CD4-positive, CD25-positive, alpha-beta regulatory T cell (primary cell): ENCODE data around the gene PLD6. TPM values are rescaled to one million over a fixed set of nuclear protein-coding genes. Genes with fewer than 3 reads are reported as not detected.
A peak's percentile ranks its signal among the peaks of the same experiment; 100 is the strongest.

Experiments
- ATAC-seq, 2 donors: fragments of 150-1000 bp; cut with Tn5 transposase; one replicate each; pipeline ENCODE4 v1.10.0; 2021; ENCODE audit warnings: low read depth in 2 of 2, moderate number of reproducible peaks in 2 of 2, moderate library complexity in 1 of 2
- DNase-seq, 3 donors: peaks; one replicate each; pipeline versions ENCODE4 v3.0.0 to v3.0.0-alpha.2; 2012 to 2022; ENCODE audit warnings: mixed read lengths in 1 of 3
- H3K27ac ChIP-seq: one replicate; pipeline ENCODE4 v1.7.0; 2013; ENCODE audit warnings: mild to moderate bottlenecking, low read length; ENCODE audit not compliant: insufficient read depth, poor library complexity, severe bottlenecking
- H3K27me3 ChIP-seq: one replicate; pipeline ENCODE4 v1.7.0; 2013; ENCODE audit warnings: low read length; ENCODE audit not compliant: control insufficient read depth, insufficient read depth
- H3K36me3 ChIP-seq: one replicate; pipeline ENCODE4 v1.7.0; 2013; ENCODE audit warnings: mild to moderate bottlenecking, low read length, moderate library complexity; ENCODE audit not compliant: control insufficient read depth, insufficient read depth
- H3K4me1 ChIP-seq: 2 replicates; pipeline ENCODE4 v1.7.0; 2013; ENCODE audit warnings: mild to moderate bottlenecking, low read length; ENCODE audit not compliant: insufficient read depth, control insufficient read depth, poor library complexity, severe bottlenecking
- H3K4me3 ChIP-seq: one replicate; pipeline ENCODE4 v1.7.0; 2013; ENCODE audit warnings: low read depth, mild to moderate bottlenecking, low read length, moderate library complexity
- H3K9me3 ChIP-seq, 2 experiments: 1 replicate in 1 of 2; 2 replicates in 1 of 2; pipeline ENCODE4 v1.7.0; 2013; ENCODE audit warnings: low read length in 2 of 2, mild to moderate bottlenecking in 1 of 2, moderate library complexity in 1 of 2; ENCODE audit not compliant: control insufficient read depth in 2 of 2
- H3K27ac Mint-ChIP-seq, 3 donors: one replicate each; pipeline ENCODE4 v1.8.0; 2020 to 2022; ENCODE audit warnings: mild to moderate bottlenecking in 3 of 3, mixed read lengths in 3 of 3, moderate library complexity in 2 of 3
- H3K27me3 Mint-ChIP-seq: one replicate; pipeline ENCODE4 v1.8.0; 2022; ENCODE audit warnings: mild to moderate bottlenecking, mixed read lengths
- H3K36me3 Mint-ChIP-seq: one replicate; pipeline ENCODE4 v1.8.0; 2020; ENCODE audit warnings: mixed read lengths
- H3K4me1 Mint-ChIP-seq, 4 donors: one replicate each; pipeline ENCODE4 v1.8.0; 2020 to 2022; ENCODE audit warnings: mixed read lengths in 4 of 4, mild to moderate bottlenecking in 1 of 4
- H3K4me3 Mint-ChIP-seq, 4 donors: one replicate each; pipeline ENCODE4 v1.8.0; 2020 to 2022; ENCODE audit warnings: mild to moderate bottlenecking in 4 of 4, mixed read lengths in 4 of 4, moderate library complexity in 3 of 4
- H3K9me3 Mint-ChIP-seq, 7 donors: one replicate each; pipeline ENCODE4 v1.8.0; 2020 to 2022; ENCODE audit warnings: mixed read lengths in 7 of 7, mild to moderate bottlenecking in 3 of 7, moderate library complexity in 2 of 7
- polyA plus RNA-seq, 4 donors: library from polyadenylated mRNA; unstranded; fragments of 300-500 nt; fragmentation: Illumina TruSeq; gene quantifications; one replicate each; pipeline ENCODE4 v1.2.3, GENCODE V29; 2021
- total RNA-seq: library from RNA; stranded (reverse); gene quantifications from one replicate; pipeline ENCODE4 v1.2.3, GENCODE V29; 2022

Gene PLD6
- total and polyA plus RNA-seq, 5 donors from 2014 or later: 8.9 to 19.3 (median 14.8) TPM

DNA sequence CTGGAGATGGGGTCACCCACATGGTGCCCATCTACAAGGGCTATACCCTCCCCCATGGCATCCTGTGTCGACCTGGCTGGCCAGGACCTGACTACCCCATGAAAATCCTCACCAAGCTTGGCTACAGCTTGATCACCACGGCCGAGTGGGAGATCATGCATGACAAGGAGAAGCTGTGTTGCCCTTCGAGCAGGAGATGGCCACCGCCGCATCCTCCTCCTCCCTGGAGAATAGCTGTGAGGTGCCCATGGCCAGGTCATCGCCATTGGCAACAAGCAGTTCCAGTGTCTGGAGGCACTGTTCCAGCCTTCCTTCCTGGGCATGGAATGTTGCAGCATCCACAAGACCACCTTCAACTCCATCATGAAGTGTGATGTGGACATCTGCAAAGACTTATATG, 36.1 kb upstream of the PLD6 start:
- no peak for DNase-seq
- Histone ChIP-seq H3K36me3 (peaks cover 18% of the 10 kb centered on the region), H3K9me3 (no peaks in the 10 kb centered on the region), H3K4me1 (peaks cover under 1% of the 10 kb centered on the region), H3K27ac (no peak overlapping the region), H3K27me3 (no peaks in the 10 kb centered on the region), H3K4me3 (no peak overlapping the region)
- Mint-ChIP-seq H3K27ac (no peak overlapping the region), H3K9me3 (no peaks in the 10 kb centered on the region), H3K4me1 (peaks cover 5 to 17% (median 11%) of the 10 kb centered on the region in 4 donors), H3K4me3 (no peak overlapping the region), H3K36me3 (peaks cover 5% of the 10 kb centered on the region), H3K27me3 (peaks cover 4% of the 10 kb centered on the region)
- no peak for ATAC-seq

DNA sequence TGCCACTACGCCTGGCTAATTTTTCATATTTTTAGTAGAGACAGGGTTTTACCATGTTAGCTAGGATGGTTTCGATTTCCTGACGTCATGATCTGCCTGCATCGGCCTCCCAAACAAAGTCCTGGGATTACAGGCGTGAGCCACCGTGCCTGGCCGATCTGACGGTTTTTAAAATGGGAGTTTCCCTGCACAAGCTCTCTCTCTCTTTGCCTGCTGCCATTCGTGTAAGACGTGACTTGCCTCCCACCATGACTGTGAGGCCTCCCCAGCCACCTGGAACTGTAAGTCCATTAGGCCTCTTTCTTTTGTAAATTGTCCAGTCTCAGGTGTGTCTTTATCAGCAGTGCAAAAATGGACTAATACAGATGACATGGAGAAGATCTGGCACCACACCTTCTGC, 35.5 kb upstream of the PLD6 start:
- Histone ChIP-seq H3K36me3 (peaks cover 12% of the 10 kb centered on the region), H3K4me1 (peaks cover 3% of the 10 kb centered on the region), H3K27me3 (no peaks in the 10 kb centered on the region), H3K27ac (no peak overlapping the region), H3K4me3 (no peak overlapping the region), H3K9me3 (no peaks in the 10 kb centered on the region)
- ATAC-seq: no peak
- Mint-ChIP-seq H3K9me3 (no peaks in the 10 kb centered on the region), H3K36me3 (no peaks in the 10 kb centered on the region), H3K27me3 (peaks cover 6% of the 10 kb centered on the region), H3K4me3 (no peak overlapping the region), H3K4me1 (peaks cover 5 to 21% (median 13%) of the 10 kb centered on the region in 4 donors), H3K27ac (peak overlapping the region in 1 of 3 donors; percentile 40)
- DNase-seq: no peak

DNA sequence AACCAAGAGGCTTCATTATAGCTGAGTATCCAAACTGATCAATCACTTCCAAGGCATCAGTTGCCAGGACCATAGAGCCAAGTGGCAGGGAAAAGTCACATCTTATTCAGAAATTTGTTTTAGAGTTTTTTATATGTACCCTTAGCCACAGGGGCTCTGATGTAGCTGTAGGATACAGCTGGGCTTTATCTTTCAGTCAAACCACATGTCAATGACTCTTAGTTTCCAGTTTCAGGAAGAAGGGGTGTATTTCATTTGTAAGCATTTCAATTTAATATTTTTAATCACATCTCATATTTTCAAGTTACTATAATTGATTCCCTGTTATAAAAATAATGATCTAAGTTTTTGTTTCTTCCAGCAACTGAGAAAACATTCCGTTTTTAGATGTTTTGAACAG, 33.7 kb upstream of the PLD6 start:
- H3K4me1 ChIP-seq: peaks cover 19% of the 10 kb centered on the region
- no peak overlapping the region for H3K4me3 ChIP-seq
- H3K27ac ChIP-seq: no peak overlapping the region
- DNase-seq: no peak
- no peaks in the 10 kb centered on the region for H3K36me3 Mint-ChIP-seq
- no peak overlapping the region for H3K27ac Mint-ChIP-seq
- H3K27me3 Mint-ChIP-seq: peaks cover 6% of the 10 kb centered on the region
- H3K9me3 ChIP-seq: no peaks in the 10 kb centered on the region
- ATAC-seq: no peak
- no peaks in the 10 kb centered on the region for H3K36me3 ChIP-seq
- peak overlapping the region; percentile 59 to 98 (median 88) for H3K4me3 Mint-ChIP-seq
- no peaks in the 10 kb centered on the region for H3K9me3 Mint-ChIP-seq
- H3K4me1 Mint-ChIP-seq: peaks cover 15 to 36% (median 28%) of the 10 kb centered on the region in 4 donors
- H3K27me3 ChIP-seq: no peaks in the 10 kb centered on the region

DNA sequence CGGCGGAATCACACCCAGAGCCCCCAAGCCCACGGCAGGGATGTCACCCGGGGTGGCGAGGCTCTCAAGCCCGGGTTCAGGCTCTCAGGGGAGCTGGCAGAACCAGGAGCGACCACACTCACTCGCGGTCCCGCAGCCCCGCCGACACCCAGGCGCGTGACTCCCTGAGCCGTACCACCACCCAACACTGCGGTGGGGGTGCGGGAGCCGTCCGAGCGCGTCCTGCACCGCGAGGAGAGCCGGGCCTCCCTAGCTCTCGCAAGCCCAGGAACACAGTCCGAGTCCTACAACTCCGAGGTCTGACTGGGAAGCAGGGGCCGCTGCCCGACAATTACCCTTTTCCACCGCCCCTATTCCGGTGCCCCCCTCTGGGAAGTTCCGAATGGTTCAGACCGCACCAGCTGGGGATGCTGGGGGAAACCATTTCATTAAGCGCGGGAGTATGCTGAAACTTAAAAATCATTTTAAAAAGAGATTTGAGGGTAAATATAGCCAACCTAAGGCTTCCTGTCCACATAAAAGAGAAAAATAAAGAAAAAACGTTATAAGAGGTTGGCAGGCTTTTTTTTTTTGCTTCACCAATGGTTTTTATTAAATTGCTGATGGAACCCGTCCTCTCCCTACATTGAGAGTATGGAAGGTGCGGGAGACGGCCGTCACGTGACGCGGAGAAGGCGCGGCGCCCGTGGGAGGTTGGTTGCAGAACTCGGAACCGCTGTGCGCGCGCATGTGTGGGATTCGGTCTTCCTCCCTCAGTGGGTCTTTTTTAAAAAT, 31.1 kb upstream of the PLD6 start, which contains the start of gene FLCN:
Gene FLCN (minus strand): TSS at position 143 of the 774 bp plus-strand sequence. CDS start 9,031 bp downstream, outside the sequence.
- H3K27ac ChIP-seq: peak within 1 kb of the TSS; percentile 91
- Mint-ChIP-seq H3K4me1 (peaks cover 15 to 52% (median 29%) of the 10 kb centered on the region in 4 donors), H3K27me3 (peaks cover 6% of the 10 kb centered on the region), H3K36me3 (peaks cover 3% of the 10 kb centered on the region), H3K9me3 (no peaks in the 10 kb centered on the region), H3K4me3 (peak within 1 kb of the TSS; percentile 96 to 98 (median 98)), H3K27ac (peak within 1 kb of the TSS; percentile 99 to 100 (median 99))
- H3K4me3 ChIP-seq: peak within 1 kb of the TSS; percentile 89
- no peaks in the 10 kb centered on the region for H3K9me3 ChIP-seq
- ATAC-seq: peak; percentile 90 to 93
- peak; percentile 89 to 94 (median 93) for DNase-seq
- peaks cover 19% of the 10 kb centered on the region for H3K4me1 ChIP-seq
- H3K36me3 ChIP-seq: peaks cover 4% of the 10 kb centered on the region
- no peaks in the 10 kb centered on the region for H3K27me3 ChIP-seq

DNA sequence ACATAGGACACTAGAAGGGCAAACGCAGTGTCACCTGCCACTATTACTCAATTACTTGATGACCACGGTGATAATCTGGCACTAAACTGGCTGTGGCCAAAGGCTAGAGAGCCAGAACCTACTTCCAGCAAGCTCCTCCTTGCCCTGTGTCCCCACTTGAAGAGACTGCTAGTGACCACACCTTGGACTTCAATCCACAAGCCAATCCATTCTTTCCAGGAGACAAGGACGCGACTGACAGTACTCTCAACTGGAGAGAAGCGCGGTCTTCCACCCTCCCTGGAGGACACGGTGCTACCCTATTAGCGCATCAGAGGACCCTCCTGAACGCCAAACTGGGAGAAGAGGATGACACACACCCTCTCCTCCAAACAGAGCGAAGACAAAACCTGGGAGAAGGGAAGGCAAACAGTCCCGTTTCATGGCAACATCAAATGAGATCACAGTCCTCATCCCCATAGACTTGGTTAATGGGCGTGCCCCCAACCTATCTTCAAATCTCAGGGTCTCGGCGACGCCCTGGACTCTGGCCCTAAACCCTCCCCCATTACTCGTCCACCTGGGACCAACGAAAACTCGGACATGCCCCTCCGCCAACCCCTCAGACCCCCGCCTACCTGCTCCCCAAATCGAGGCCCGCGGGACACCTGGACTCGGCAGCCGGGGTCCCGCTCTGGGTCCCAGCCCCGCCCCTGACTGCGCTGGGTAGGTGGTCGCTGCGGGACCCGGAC, 30.3 kb upstream of the PLD6 start:
- peaks cover 6% of the 10 kb centered on the region for H3K27me3 Mint-ChIP-seq
- Histone ChIP-seq H3K36me3 (peaks cover 6% of the 10 kb centered on the region), H3K4me3 (peak overlapping the region; percentile 89), H3K27ac (peak overlapping the region; percentile 91), H3K9me3 (no peaks in the 10 kb centered on the region), H3K4me1 (peaks cover 19% of the 10 kb centered on the region), H3K27me3 (no peaks in the 10 kb centered on the region)
- no peaks in the 10 kb centered on the region for H3K9me3 Mint-ChIP-seq
- DNase-seq: peak in 1 of 3 donors; percentile 23
- H3K4me3 Mint-ChIP-seq: peak overlapping the region; percentile 96 to 98 (median 98)
- ATAC-seq: peak in 1 of 2 donors; percentile 1
- peaks cover 10% of the 10 kb centered on the region for H3K36me3 Mint-ChIP-seq
- H3K27ac Mint-ChIP-seq: peak overlapping the region; percentile 93 to 99 (median 99)
- peaks cover 15 to 58% (median 30%) of the 10 kb centered on the region in 4 donors for H3K4me1 Mint-ChIP-seq

DNA sequence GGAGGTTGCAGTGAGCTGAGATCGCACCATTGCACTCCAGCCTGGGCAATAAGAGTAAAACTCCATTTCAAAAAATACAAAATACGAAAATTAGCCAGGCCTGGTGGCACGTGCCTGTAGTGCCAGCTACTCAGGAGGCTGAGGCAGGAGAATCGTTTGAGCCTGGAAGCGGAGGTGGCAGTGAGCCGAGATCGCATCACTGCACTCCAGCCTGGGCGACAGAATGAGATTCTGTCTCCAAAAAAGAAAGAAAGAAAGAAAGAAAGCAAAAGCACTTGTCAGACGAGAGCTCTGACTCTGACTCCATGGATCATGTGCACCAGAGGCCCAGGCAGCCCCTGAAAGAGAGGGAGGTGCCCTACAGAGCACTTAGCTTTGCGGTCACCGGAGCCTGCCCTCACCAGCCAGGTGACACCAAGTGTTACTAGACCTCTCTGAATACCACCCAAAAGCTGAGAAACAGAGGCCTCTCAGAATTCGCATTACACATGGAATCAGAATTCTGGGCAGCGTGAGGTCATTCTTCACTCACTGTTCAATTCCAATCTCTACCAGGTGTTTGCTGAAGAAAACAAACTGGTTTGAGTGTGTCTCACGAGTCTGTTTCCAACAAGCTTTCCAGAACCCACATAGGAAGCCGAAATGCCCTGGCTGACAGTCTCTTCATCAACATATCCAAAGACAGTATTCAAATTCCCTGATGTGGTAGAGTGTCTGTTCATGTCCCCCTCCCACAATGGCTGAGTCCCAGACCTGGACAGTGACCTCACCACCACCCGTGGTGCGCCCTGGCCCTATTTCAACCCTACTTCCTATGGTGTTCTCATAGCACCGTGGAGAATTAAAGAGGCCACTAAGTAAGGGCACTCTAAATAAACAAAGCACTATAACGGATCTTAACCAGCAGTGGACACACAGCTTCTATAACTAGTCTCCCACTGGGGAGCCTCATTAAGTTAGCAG, 29.4 kb upstream of the PLD6 start:
- peaks cover 10% of the 10 kb centered on the region for H3K36me3 Mint-ChIP-seq
- peaks cover 15 to 58% (median 30%) of the 10 kb centered on the region in 4 donors for H3K4me1 Mint-ChIP-seq
- no peak for DNase-seq
- peaks cover 19% of the 10 kb centered on the region for H3K4me1 ChIP-seq
- H3K9me3 Mint-ChIP-seq: no peaks in the 10 kb centered on the region
- H3K27ac Mint-ChIP-seq: peak overlapping the region; percentile 93 to 99 (median 99)
- peak overlapping the region; percentile 91 for H3K27ac ChIP-seq
- ATAC-seq: no peak
- peaks cover 6% of the 10 kb centered on the region for H3K27me3 Mint-ChIP-seq
- peaks cover 12% of the 10 kb centered on the region for H3K36me3 ChIP-seq
- peak overlapping the region; percentile 89 for H3K4me3 ChIP-seq
- H3K4me3 Mint-ChIP-seq: peak overlapping the region; percentile 96 to 98 (median 98)
- no peaks in the 10 kb centered on the region for H3K27me3 ChIP-seq
- H3K9me3 ChIP-seq: no peaks in the 10 kb centered on the region

DNA sequence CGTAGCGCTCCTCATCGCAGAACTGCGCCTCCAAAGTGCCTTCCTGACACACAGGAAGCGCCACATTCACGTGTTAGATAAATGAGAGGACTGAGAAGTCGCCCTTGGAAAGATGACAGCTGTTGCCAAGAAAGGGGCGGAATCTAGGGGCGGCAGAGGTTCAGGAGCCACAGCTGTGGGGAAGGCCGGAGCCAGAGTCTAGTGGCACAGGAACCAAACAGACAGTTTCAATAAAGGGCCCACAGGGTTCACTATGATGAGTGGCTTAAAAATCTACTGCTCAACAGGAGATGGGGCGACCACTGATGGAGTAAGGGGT, 26.1 kb upstream of the PLD6 start:
- ATAC-seq: no peak
- Mint-ChIP-seq H3K27me3 (peaks cover 1% of the 10 kb centered on the region), H3K4me1 (peaks cover 10 to 41% (median 21%) of the 10 kb centered on the region in 4 donors), H3K4me3 (peak overlapping the region in 2 of 4 donors; percentile 67 to 68), H3K9me3 (no peaks in the 10 kb centered on the region), H3K36me3 (peaks cover 25% of the 10 kb centered on the region), H3K27ac (peak overlapping the region in 2 of 3 donors; percentile 5 to 58)
- no peak overlapping the region for H3K4me3 ChIP-seq
- peaks cover 41% of the 10 kb centered on the region for H3K36me3 ChIP-seq
- no peaks in the 10 kb centered on the region for H3K9me3 ChIP-seq
- H3K27ac ChIP-seq: no peak overlapping the region
- no peaks in the 10 kb centered on the region for H3K27me3 ChIP-seq
- H3K4me1 ChIP-seq: peaks cover 19% of the 10 kb centered on the region
- DNase-seq: no peak
